Renal cortex interstitium (tissue), 11 donors: ENCODE data around the gene HTRA1. TPM values are rescaled to one million over a fixed set of nuclear protein-coding genes. Genes with fewer than 3 reads are reported as not detected.

Experiments used
- DNase-seq, 11 donors: peaks; one replicate each; pipeline ENCODE4 v3.0.0-alpha.2; 2013; ENCODE audit warnings: low read depth in 9 of 11, low spot score in 4 of 11; ENCODE audit errors: extremely low read depth in 1 of 11
- polyA plus RNA-seq, 3 donors: library from polyadenylated mRNA; unstranded; fragments of 120-200 nt; gene quantifications; one replicate each; pipeline ENCODE4 v1.2.1, GENCODE V29; 2013; ENCODE audit not compliant: insufficient read length in 3 of 3

HTRA1 gene
- polyA plus RNA-seq, 3 donors: 158 to 183 (median 158) TPM

DNA sequence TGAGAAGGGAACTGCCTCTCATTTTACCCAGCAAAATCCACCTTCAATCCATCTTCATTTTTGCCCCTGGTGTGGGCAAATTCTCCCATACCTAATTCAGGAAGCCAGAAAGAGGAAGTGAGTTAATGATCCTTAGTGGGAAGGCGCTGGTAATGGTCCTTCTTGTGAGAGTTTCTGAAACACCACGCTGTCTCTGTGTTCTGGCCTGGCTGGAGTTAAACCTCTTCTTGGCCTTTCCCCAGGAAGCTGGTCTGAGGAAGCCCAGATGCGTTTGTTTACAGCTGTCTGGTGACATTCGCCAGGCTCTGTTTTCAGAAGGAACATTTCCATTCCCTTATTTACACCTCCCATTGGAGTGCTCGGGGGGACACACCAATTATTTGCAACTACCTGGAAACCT, 24.3 kb downstream of the HTRA1 start:
- DNase-seq: no peak

GRCh38 chr10:122486406-122487080, 25.2 kb downstream of the HTRA1 start:
- DNase-seq: no peak

- peak in 2 of 11 donors; percentile 61 to 82 for DNase-seq
Measured at GRCh38 chr10:122487174-122487765, 25.9 kb downstream of the HTRA1 start.

- no peak for DNase-seq
Measured at GRCh38 chr10:122490268-122490667, 28.9 kb downstream of the HTRA1 start.

DNA sequence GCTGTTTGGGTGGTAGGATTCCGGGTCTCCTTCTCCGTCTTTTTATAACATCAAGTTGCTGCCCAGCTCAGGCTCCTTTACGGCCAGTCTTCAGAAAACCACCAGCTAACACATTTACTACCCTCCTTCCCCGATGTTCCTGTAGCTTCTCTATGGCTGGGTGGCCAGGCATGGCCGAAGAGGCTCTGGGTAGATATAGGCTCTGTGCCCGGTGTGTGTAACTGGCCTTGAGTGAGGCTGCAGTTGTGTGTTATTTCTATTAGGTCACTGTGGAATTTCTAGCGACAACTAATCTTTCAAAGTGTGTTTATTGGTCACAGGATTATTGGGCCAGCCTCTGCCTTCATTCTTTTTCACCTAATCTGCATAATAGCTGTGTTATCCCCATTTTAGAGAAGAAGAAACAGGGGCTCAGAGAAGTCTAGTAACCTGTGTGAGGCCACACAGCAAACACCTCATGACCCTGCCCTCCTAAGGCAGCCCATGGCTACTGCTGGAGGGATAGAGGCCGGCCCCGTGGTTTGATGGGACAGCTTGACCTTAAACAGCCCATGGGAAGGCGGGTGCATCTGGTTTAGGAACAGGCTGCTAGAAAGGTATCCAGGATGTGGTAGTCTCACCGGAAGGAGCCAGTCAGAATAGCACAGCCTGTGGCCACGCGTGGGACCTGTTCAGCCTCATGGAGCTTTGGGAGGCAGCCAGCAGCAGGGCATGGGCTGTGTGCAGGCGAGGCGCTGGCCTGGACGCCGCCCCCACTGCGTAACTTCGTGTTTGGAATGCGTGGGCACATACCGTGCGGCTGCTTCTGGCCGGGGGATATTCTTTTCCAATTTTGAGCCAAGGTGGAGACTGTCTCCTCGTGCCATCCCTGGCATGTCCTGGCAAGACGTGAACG, 29.7 kb downstream of the HTRA1 start:
- DNase-seq: no peak

DNA sequence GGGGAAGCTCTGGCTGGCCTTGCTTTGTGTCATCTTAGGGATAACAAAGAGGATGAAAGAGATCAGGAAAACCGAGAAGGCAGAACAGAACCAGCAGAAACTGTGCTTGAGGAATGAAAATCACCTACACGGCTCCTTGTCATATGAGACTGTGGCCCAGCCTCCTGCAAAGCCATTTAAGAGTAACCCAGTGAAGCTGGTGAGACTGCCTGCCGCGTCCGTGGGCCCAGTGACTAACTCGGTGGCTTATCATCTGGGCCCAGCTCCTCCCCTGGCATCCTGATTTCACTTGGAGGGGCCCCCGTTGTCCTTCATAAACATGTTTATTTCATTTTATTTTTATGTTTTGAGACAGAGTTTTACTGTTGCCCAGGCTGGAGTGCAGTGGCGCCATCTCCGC, 30.7 kb downstream of the HTRA1 start:
- DNase-seq: no peak

GRCh38 chr10:122492999-122493481, 31.7 kb downstream of the HTRA1 start:
- no peak for DNase-seq

- DNase-seq: no peak
Measured at GRCh38 chr10:122493761-122494160, 32.4 kb downstream of the HTRA1 start.

- no peak for DNase-seq
Measured at GRCh38 chr10:122494173-122494820, 32.9 kb downstream of the HTRA1 start.

DNA sequence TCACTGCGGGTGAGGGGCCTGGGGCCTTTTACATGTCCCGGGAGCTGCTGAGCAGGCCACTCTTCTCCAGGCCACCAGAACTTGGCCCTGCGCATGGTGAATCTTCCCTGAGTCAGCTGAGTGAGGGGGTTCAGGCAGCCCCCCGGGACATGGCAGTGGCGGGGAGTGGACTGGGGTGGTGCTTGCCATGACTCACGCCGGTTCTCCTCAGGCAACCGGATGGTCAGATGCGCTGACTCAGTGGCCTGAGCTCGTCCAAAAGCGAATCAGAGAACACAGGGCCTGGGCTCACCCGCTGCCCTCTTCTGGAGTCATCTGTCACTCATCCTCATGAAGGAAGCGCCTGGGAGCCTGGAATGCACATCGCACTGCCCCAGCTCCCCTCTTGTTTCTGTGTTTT, 33.5 kb downstream of the HTRA1 start:
- DNase-seq: no peak

DNA sequence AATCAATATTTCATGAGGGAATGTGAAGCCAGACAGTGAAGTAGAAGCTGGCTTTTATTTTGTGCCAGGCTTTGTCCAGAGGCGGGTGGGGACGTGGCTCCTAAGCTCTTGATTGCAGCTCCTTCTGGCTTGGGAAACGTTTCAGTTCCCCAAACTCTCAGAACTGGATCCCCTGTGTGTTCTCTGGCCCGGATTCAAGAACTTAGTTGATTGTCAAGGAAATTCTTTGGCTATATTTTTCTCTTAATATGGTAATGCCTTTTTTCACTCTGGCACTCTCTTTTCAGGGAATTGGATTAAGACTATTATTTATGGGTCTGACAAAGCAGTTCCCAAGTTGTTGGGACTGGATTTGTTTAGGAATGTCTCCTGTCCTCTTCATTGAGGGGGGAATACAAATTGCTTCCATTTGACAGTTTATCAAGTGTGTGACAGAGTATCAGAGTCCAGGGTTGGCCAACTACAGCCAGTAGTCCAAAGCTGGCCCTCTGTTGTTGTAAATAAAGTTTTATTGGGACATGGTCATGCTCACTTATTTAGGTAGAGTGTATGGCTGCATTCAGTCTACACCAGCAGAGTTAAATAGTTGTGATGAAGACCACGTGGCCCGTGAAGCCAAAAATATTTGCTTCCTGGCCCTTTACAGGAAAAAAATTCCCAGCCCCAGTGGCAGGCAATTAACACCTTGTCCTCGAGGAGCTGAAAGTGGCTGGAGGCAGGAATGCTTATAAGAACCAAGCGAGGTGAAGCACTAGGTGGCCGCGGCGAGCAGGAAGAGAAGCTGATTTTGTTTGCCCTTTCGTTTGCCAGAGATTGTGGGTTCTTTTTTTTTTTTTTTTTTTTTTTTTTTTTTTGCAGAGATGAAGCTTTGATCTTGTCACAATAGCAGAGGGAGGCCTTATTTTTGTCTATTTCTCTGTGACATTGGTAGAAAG, 34.3 kb downstream of the HTRA1 start:
- no peak for DNase-seq

GRCh38 chr10:122497241-122497640, 35.9 kb downstream of the HTRA1 start:
- DNase-seq: no peak

DNA sequence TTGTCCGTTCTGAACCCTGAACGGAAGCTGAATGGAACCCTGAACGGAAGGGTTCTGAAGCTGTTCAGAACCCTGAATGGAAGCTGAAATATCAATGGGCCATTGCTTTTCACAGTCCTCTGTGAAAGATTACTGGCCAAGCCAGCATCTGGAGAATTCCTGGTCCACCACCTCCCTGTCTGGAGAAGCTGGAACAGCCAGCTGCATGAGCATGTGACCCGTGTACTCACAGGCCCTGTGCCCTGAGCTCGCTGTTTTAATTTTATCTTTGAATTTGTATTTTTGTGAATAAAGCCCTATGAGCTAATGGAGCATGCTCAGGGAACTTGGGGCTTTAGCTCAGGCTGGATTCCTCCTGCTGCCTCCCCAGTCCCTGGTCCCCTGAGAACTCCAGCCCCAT, 37.2 kb downstream of the HTRA1 start:
- DNase-seq: no peak

- no peak for DNase-seq
Measured at GRCh38 chr10:122499012-122499411, 37.7 kb downstream of the HTRA1 start.

- DNase-seq: no peak
Measured at GRCh38 chr10:122499491-122499941, 38.2 kb downstream of the HTRA1 start.

DNA sequence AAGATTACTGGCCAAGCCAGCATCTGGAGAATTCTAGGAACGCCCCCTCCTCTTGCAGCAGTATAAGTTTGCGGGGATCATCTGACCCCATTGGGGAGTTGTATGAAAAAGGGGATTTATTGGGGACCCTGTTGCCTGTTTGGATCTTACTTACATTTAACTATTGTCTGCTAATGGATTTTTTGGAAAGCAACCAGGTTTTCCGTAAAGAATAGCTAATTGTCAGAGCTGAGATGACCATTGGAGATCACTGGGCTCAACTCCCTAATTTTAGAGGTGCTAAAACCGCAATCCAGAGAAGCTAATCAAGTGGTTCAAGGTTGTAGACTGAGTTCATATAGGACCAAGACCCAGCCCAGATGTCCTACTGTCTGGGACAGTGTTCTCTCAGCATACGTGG, 38.8 kb downstream of the HTRA1 start:
- DNase-seq: no peak

- DNase-seq: no peak
Measured at GRCh38 chr10:122500726-122501125, 39.4 kb downstream of the HTRA1 start.

DNA sequence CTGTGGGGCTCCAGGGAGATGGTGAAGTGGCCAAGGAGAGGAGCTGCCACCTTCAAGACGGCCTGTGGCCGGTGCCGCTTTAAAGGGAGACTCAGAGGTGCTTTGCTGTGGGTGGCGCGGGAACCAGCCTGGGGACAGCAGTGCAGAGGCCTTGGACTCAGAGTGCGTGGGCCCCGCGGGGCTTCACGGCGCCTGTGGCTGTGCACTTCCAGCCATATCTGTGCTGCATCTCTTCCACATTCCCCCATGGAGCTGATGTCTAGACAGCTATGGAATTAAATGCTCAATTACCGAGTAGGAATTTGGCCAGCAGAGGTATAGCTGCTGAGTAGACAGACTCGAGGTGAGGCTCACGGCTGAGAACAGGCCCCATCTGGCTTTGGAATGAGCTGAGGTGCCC, 41.7 kb downstream of the HTRA1 start:
- DNase-seq: no peak
